Measurements from ENCODE around the gene GGN. TPM values are rescaled to one million over a fixed set of nuclear protein-coding genes. Genes with fewer than 3 reads are reported as not detected.

The GGN gene
- total RNA-seq, 2 experiments from 2014 or later, result not detected

DNA sequence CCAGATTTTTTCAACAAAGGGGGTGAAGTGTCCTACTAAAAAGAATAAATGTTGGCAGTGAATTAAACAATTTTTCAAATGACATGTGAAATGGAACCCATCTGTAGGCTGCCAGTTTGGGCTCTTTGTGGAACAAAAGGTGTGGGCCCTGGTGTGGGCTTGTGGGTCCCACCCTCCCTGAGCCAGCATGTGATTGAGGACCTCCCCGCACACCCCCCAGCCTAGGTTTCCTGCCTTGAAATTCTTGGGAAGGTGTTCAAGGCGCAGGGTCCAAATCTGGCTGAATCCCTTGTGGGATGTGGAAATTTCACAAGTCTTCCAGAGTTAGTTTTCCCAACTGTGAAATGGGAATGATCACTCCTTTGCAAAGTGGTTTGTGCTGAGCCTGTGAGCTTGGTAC lies 4.1 kb downstream of the GGN start:
- peaks cover 51% of the 10 kb centered on the region for H3K36me3 Mint-ChIP-seq (ENCODE audit: low read depth)
- H3K27ac Mint-ChIP-seq, result no peak overlapping the region
- CTCF ChIA-PET, result interaction anchor here (1.2 to 1.9 kb wide), 3 partner anchors 10 to 19 kb away, joined by 3 to 7 read pairs (median 4); partner anchors contain the start of genes FAM98C and PSMD8
- H3K27me3 Mint-ChIP-seq, result peaks cover 11% of the 10 kb centered on the region
- DNase-seq, result no peak
- POLR2A ChIA-PET, result no interaction called here
- no peak overlapping the region for H3K4me3 Mint-ChIP-seq
- no peaks in the 10 kb centered on the region for H3K9me3 Mint-ChIP-seq
- peaks cover 12% of the 10 kb centered on the region for H3K4me1 Mint-ChIP-seq

DNA sequence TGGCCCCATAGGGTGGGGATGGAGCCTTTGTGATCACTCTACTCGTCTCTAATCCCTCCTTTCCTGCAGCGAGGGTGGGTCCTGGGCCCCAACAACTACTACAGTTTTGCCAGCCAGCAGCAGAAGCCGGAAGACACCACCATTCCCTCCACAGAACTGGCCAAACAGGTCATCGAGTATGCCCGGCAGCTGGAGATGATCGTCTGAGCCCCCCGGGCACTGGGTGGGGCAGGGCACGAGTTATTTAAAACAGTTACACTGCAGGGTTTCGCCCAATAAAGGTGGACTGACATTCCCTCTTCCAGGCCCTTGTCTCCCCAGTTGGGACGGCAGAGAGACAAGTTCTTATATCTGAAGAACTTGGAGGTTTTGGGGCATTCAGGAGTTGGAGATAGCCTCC lies 4.7 kb downstream of the GGN start:
- POLR2A ChIA-PET, result no interaction called here
- Mint-ChIP-seq H3K4me1 (peaks cover 10% of the 10 kb centered on the region), H3K4me3 (no peak overlapping the region), H3K27ac (no peak overlapping the region), H3K27me3 (peaks cover 9% of the 10 kb centered on the region), H3K9me3 (no peaks in the 10 kb centered on the region), H3K36me3 (ENCODE audit: low read depth) (peaks cover 51% of the 10 kb centered on the region)
- CTCF ChIA-PET, result interaction anchor here (1.0 kb wide), 1 partner anchor 9 kb away, joined by 3 read pairs; the partner anchor contains the start of gene PSMD8
- DNase-seq, result no peak

DNA sequence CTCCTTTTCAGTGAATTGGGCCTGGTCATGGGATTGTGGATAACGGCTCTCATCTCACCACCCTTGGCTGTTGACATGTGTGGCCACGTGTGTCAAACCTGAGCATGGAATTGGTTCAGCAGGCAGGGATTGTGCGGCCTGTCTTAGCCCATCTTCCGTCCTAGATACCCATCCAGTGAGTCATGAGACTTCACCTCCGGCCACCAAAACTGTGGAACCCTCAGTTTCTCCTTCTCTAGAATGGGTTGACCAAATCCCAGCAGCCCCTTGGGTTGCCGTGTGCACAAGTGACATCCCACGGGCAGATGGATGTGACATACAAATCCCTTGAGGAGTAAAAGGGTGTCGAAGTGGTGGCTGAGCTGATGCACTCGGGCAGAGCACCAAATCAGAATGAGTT lies 6.7 kb downstream of the GGN start:
- Mint-ChIP-seq H3K36me3 (ENCODE audit: low read depth) (peaks cover 62% of the 10 kb centered on the region), H3K27ac (no peak overlapping the region), H3K4me1 (peaks cover 10% of the 10 kb centered on the region), H3K27me3 (no peaks in the 10 kb centered on the region), H3K9me3 (no peaks in the 10 kb centered on the region), H3K4me3 (no peak overlapping the region)
- no peak for DNase-seq
- ChIA-PET CTCF (interaction anchor here (0.9 kb wide), 1 partner anchor 22 kb away, joined by 3 read pairs; the partner anchor contains the start of gene FAM98C), POLR2A (interaction anchor here (0.7 kb wide), 1 partner anchor 36 kb away, joined by 3 read pairs; no protein-coding TSS in a partner anchor)

DNA sequence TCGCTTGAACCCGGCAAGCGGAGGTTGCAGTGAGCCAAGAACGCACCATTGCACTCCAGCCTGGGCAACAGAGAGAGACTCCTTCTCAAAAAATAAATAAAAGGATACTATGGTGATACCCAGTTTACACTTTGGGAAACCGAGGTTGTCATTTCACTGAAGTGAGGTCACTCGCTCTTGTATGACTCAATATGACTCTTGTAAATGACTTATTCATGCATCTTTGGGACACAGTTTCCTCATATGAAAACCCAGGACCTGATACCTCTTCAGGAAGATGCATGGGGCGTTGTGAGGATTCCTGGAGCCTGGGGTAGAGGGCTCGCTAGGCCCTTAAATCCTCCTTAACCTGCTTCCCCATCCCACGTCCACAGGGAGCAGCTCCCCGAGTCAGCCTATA lies 9.0 kb downstream of the GGN start:
- DNase-seq, result no peak
- ChIA-PET POLR2A (no interaction called here), CTCF (interaction anchor here (2.3 kb wide), 1 partner anchor 24 kb away, joined by 9 read pairs; the partner anchor contains the start of gene FAM98C)
- H3K36me3 Mint-ChIP-seq (ENCODE audit: low read depth), result peaks cover 67% of the 10 kb centered on the region
- H3K9me3 Mint-ChIP-seq, result no peaks in the 10 kb centered on the region
- no peaks in the 10 kb centered on the region for H3K27me3 Mint-ChIP-seq
- no peak overlapping the region for H3K27ac Mint-ChIP-seq
- no peak overlapping the region for H3K4me3 Mint-ChIP-seq
- peaks cover 28% of the 10 kb centered on the region for H3K4me1 Mint-ChIP-seq

DNA sequence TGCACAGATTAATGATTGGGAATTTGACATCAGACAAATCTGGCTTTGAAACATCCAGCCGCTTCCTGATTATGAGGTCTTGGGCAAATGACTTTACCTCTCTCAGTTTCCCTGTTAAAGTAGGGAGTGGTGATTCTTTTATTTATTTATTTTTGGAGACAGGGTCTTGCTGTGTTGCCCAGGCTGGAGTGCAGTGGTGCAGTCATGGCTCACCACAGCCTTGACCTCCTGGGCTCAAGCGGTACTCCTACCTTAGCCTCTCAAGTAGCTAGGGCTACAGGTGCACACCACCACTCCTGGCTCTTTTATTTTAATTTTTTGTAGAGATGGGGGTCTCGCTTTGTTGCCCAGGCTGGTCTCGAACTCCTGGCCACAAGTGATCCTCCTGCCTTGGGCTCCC lies 10.8 kb downstream of the GGN start:
- Mint-ChIP-seq H3K9me3 (no peaks in the 10 kb centered on the region), H3K27me3 (no peaks in the 10 kb centered on the region), H3K36me3 (ENCODE audit: low read depth) (peaks cover 52% of the 10 kb centered on the region), H3K27ac (no peak overlapping the region), H3K4me1 (peaks cover 30% of the 10 kb centered on the region), H3K4me3 (no peak overlapping the region)
- DNase-seq, result no peak
- ChIA-PET POLR2A (no interaction called here), CTCF (interaction anchor here (0.7 to 2.3 kb wide), 3 partner anchors 11 to 42 kb away, joined by 3 to 9 read pairs (median 5); partner anchors contain the start of genes CATSPERG, FAM98C and GGN)

DNA sequence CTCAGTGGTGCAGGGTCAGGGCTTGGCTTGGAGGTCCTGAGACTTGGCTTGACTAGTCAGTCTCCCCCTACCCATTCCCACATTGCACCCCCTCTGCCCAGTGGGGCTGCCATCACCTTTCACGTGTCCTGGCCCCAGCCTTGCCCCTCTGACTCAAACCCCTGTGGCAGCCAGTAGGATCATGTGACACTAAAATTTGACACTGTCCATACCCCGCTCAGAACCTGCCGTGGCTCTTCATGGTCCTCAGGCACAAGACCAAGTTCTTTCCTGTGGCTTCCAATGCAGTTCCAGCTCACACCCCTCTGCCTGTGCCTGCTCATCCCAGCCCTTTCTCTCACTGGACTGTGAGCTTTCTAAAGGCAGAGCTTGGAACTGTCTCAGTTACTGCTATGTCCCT lies 11.3 kb downstream of the GGN start:
- no peak for DNase-seq
- peaks cover 30% of the 10 kb centered on the region for H3K4me1 Mint-ChIP-seq
- ChIA-PET POLR2A (no interaction called here), CTCF (interaction anchor here (0.7 to 1.4 kb wide), 4 partner anchors 8 to 26 kb away, joined by 3 to 12 read pairs (median 5); partner anchors contain the start of genes FAM98C and GGN)
- H3K9me3 Mint-ChIP-seq, result no peaks in the 10 kb centered on the region
- H3K27ac Mint-ChIP-seq, result peak overlapping the region; percentile 38
- H3K27me3 Mint-ChIP-seq, result no peaks in the 10 kb centered on the region
- peaks cover 47% of the 10 kb centered on the region for H3K36me3 Mint-ChIP-seq (ENCODE audit: low read depth)
- peak overlapping the region; percentile 98 for H3K4me3 Mint-ChIP-seq

DNA sequence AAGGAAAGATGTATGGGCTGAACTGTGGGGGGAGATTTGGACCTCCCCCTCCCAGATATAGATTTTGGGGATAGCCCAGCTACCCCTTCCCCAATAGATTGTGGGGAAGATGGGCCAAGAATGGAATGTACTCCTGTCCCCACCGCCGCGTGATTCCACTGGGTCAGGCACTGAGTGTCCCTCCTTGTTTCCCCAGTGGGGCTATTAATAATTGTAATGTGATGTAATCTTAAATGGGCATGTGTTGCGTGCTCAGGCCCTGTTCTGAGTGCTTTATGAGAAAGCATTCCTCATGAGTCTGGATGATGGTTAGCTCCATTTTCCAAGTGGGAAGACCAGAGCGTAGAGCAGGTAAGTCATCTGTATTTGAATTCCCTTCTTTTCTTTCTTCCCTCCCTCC lies 12.1 kb downstream of the GGN start:
- ChIA-PET CTCF (interaction anchor here (1.1 to 1.4 kb wide), 3 partner anchors 9 to 27 kb away, joined by 3 to 12 read pairs (median 7); partner anchors contain the start of genes FAM98C and GGN), POLR2A (interaction anchor here (0.5 kb wide), 1 partner anchor 329 kb away, joined by 3 read pairs; no protein-coding TSS in a partner anchor)
- Mint-ChIP-seq H3K27ac (peak overlapping the region; percentile 97), H3K4me1 (peaks cover 30% of the 10 kb centered on the region), H3K36me3 (ENCODE audit: low read depth) (peaks cover 39% of the 10 kb centered on the region), H3K27me3 (no peaks in the 10 kb centered on the region), H3K9me3 (no peaks in the 10 kb centered on the region), H3K4me3 (peak overlapping the region; percentile 98)
- DNase-seq, result no peak

DNA sequence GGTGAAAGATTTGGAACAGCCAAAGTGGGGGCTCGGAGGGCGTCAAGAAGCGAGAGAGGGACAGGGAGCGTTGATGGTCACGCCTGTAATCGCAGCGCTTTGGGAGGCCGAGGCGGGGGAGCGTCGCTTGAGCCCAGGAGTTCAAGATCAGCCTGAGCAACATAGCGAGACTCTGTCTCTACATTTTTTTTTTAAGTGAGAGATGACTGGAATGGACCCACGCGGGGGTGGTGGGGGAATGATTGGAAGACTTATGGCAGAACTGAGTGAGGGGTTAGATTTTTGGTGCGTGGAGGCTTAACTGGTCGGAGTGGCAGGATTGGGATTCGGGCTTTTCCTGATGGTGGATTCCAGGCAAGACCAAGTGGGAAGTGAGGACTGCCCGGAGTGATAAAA lies 12.7 kb downstream of the GGN start:
- H3K4me1 Mint-ChIP-seq, result peaks cover 28% of the 10 kb centered on the region
- DNase-seq, result no peak
- peak overlapping the region; percentile 97 for H3K27ac Mint-ChIP-seq
- CTCF ChIA-PET, result interaction anchor here (1.0 to 1.9 kb wide), 4 partner anchors 129 to 262 kb away, joined by 3 to 5 read pairs (median 4); no protein-coding TSS in a partner anchor
- no peaks in the 10 kb centered on the region for H3K9me3 Mint-ChIP-seq
- H3K27me3 Mint-ChIP-seq, result no peaks in the 10 kb centered on the region
- POLR2A ChIA-PET, result interaction anchor here (1.3 kb wide), 1 partner anchor 20 kb away, joined by 4 read pairs; no protein-coding TSS in a partner anchor
- peaks cover 33% of the 10 kb centered on the region for H3K36me3 Mint-ChIP-seq (ENCODE audit: low read depth)
- peak overlapping the region; percentile 98 for H3K4me3 Mint-ChIP-seq

DNA sequence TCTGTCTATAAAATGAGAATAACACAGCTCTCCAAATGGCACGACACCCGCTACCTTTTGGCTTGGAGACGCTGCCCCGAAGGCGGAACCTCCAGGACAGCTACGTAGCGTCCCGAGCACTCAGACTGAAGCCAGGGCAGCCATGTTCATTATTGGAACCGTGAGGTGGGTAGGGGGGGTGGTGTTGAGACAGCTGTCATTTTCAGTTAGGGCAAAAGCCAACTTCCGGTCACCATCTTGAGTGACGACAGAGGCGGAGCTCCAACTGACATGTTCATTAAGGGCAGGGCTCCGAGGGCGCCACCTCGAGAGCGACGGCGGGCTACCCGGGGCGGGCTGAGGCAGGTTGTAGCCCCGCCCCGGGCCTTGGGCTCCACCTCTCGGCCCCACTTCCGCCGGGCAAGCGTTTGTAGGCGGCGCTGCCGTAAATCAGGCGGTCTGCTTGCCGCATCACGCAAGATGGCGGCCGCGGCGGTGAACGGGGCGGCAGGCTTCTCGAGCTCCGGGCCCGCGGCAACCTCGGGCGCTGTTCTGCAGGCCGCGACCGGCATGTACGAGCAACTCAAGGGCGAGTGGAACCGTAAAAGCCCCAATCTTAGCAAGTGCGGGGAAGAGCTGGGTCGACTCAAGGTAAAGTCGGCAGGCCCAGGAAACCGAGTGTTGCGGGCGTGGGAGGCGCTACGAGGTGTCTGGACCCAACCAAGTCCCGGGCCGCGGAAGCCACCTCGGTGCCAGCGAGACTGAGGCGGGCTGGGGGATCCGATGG lies 13.3 kb downstream of the GGN start, which contains the start of gene PSMD8:
TSS of gene PSMD8 (plus strand) at position 240 of the 766 bp plus-strand sequence. CDS start at position 271, 31 bp downstream.
- H3K36me3 Mint-ChIP-seq (ENCODE audit: low read depth), result peaks cover 29% of the 10 kb centered on the region
- peaks cover 28% of the 10 kb centered on the region for H3K4me1 Mint-ChIP-seq
- peak within 1 kb of the TSS; percentile 98 for H3K4me3 Mint-ChIP-seq
- DNase-seq, result peak; percentile 99
- peak within 1 kb of the TSS; percentile 97 for H3K27ac Mint-ChIP-seq
- ChIA-PET POLR2A (interaction anchor here (0.6 to 1.3 kb wide), 3 partner anchors 21 to 413 kb away, joined by 3 to 6 read pairs (median 4); no protein-coding TSS in a partner anchor), CTCF (interaction anchor here (0.6 to 1.9 kb wide), 17 partner anchors 8 to 556 kb away, joined by 3 to 13 read pairs (median 4); partner anchors contain the start of genes CATSPERG, FAM98C, GGN and MRPS12)
- no peaks in the 10 kb centered on the region for H3K27me3 Mint-ChIP-seq
- H3K9me3 Mint-ChIP-seq, result no peaks in the 10 kb centered on the region

DNA sequence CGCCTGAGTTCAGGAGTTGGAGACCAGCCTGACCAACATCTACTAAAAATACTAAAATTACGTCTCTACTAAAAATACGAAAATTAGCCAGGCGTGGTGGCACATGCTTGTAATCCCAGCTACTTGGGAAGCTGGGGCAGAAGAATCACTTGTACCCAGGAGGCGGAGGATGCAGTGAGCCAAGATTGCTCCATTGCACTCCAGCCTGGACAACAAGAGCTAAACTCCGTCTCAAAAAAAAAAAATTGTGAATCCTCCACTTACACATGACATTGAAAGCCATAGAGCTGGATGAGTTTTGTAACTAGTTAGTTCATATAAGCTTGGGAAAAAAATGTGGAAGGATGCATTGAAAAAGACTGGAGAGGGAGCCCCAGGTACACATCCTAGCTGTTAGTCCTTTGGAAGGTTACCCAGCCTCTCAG lies 13.9 kb downstream of the GGN start:
- Mint-ChIP-seq H3K9me3 (no peaks in the 10 kb centered on the region), H3K36me3 (ENCODE audit: low read depth) (peaks cover 23% of the 10 kb centered on the region), H3K27ac (peak overlapping the region; percentile 97), H3K27me3 (no peaks in the 10 kb centered on the region), H3K4me3 (peak overlapping the region; percentile 98), H3K4me1 (peaks cover 28% of the 10 kb centered on the region)
- no peak for DNase-seq
- CTCF ChIA-PET, result interaction anchor here (0.6 to 1.9 kb wide), 16 partner anchors 8 to 557 kb away, joined by 3 to 13 read pairs (median 4); partner anchors contain the start of genes CATSPERG, FAM98C, GGN and MRPS12
- POLR2A ChIA-PET, result interaction anchor here (0.6 to 1.3 kb wide), 3 partner anchors 22 to 413 kb away, joined by 3 to 6 read pairs (median 4); no protein-coding TSS in a partner anchor

DNA sequence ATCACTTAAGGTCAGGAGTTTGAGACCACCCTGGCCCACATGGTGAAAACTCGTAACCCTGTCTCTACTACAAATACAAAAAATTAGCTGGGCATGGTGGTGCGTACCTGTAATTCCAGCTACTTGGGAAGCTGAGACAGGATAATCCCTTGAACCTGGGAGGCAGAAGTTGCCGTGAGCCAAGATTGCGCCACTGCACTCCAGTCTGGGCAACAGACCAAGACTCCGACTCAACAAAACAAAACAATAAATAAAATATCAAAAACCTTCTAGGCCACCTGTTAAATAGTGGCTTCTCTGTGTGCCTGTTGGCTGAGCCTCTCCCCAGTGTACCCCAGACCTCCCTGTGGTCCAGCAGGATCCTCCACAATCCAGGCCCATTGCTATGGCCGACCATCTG lies 16.8 kb downstream of the GGN start:
- H3K27me3 Mint-ChIP-seq, result no peaks in the 10 kb centered on the region
- H3K4me1 Mint-ChIP-seq, result peaks cover 19% of the 10 kb centered on the region
- CTCF ChIA-PET, result no interaction called here
- no peak for DNase-seq
- H3K9me3 Mint-ChIP-seq, result no peaks in the 10 kb centered on the region
- POLR2A ChIA-PET, result no interaction called here
- H3K36me3 Mint-ChIP-seq (ENCODE audit: low read depth), result peaks cover 8% of the 10 kb centered on the region
- no peak overlapping the region for H3K27ac Mint-ChIP-seq
- no peak overlapping the region for H3K4me3 Mint-ChIP-seq

DNA sequence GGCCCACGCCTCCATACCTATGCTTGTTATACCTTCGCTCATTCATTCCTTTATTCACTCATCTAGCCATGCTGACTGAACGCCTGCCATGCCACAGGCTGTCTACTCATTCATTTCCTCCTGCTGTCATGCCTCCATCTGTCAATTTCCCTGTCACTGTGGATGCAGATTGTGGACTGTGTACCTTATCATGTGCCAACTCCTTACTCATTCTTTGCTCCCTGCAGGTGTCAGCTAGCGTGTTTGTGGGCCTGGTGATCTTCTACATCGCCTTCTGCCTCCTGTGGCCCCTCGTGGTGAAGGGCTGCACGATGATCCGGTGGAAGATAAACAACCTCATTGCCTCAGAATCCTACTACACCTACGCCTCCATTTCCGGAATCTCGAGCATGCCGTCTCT lies 17.5 kb downstream of the GGN start:
- no peak overlapping the region for H3K4me3 Mint-ChIP-seq
- H3K27me3 Mint-ChIP-seq, result no peaks in the 10 kb centered on the region
- CTCF ChIA-PET, result no interaction called here
- DNase-seq, result no peak
- peaks cover 12% of the 10 kb centered on the region for H3K4me1 Mint-ChIP-seq
- no peaks in the 10 kb centered on the region for H3K9me3 Mint-ChIP-seq
- H3K36me3 Mint-ChIP-seq (ENCODE audit: low read depth), result peaks cover 5% of the 10 kb centered on the region
- POLR2A ChIA-PET, result no interaction called here
- no peak overlapping the region for H3K27ac Mint-ChIP-seq

DNA sequence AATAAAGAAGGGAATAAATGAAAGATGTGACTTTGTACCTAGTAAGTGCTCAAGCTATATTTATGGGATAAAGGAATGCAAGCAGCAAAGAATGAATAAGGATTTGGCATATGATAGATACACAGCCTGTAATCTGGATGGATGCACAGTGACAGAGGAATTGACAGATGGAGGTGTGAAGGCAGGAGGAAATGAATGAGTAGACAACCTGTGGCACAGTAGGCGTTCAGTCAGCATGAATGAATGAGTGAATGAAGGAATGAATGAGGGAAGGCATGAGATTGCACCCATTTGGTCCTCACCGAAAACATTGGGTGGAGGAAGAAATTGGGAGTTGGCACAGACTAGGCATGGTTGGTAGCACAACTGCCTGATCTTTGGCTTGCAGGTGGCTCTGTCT lies 18.2 kb downstream of the GGN start:
- DNase-seq, result no peak
- Mint-ChIP-seq H3K4me1 (peaks cover 6% of the 10 kb centered on the region), H3K27ac (no peak overlapping the region), H3K9me3 (no peaks in the 10 kb centered on the region), H3K36me3 (ENCODE audit: low read depth) (no peaks in the 10 kb centered on the region), H3K4me3 (no peak overlapping the region), H3K27me3 (no peaks in the 10 kb centered on the region)
- POLR2A ChIA-PET, result no interaction called here
- CTCF ChIA-PET, result no interaction called here

Measured in activated CD4-positive, alpha-beta T cell treated with anti-CD3 and anti-CD28 coated beads, Interleukin-2, amount 10 ng/mL, durations not matched to agents 7 days and 5 days (primary cell).